GM21515 (cell line): ENCODE data around the gene PPP4R2.
A peak's percentile ranks its signal among the peaks of the same experiment; 100 is the strongest.
"Not testable (repeated sequence)": the region's sequence is repeated elsewhere in the genome, so short reads cannot be mapped to it uniquely, and the experiment has no call there.

Experiments used
- ATAC-seq: cut with Tn5 transposase; IDR thresholded peaks from one replicate; pipeline ENCODE4 v1.9.1; 2021; ENCODE audit not compliant: unreplicated experiment

PPP4R2 gene

GRCh38 chr3:72976281-72976741 lies 20.3 kb upstream of the PPP4R2 start:
- no peak for ATAC-seq

- peak; percentile 70 for ATAC-seq
Observed at GRCh38 chr3:72977060-72977808, 19.4 kb upstream of the PPP4R2 start.

- no peak for ATAC-seq
Observed at GRCh38 chr3:72982609-72983366, 13.8 kb upstream of the PPP4R2 start.

GRCh38 chr3:72985576-72985975 lies 11.0 kb upstream of the PPP4R2 start:
- ATAC-seq = no peak

- no peak for ATAC-seq
Observed at GRCh38 chr3:72990701-72991395, 5.8 kb upstream of the PPP4R2 start.

GRCh38 chr3:72991522-72991921 lies 5.1 kb upstream of the PPP4R2 start:
- no peak for ATAC-seq

GRCh38 chr3:72993391-72993790 lies 3.2 kb upstream of the PPP4R2 start:
- no peak for ATAC-seq

- ATAC-seq = no peak
Observed at GRCh38 chr3:72995337-72995736, 1.3 kb upstream of the PPP4R2 start.

- ATAC-seq = no peak
Observed at GRCh38 chr3:72996121-72996472, 514 bp upstream of the PPP4R2 start.

- peak; percentile 30 for ATAC-seq
Observed at GRCh38 chr3:72997421-72997961, 880 bp downstream of the PPP4R2 start.

- no peak for ATAC-seq
Observed at GRCh38 chr3:72998466-72998865, 1.9 kb downstream of the PPP4R2 start.

- ATAC-seq = no peak
Observed at GRCh38 chr3:72999951-73000350, 3.3 kb downstream of the PPP4R2 start.

- not testable (repeated sequence) for ATAC-seq
Observed at GRCh38 chr3:73003050-73003449, 6.4 kb downstream of the PPP4R2 start.

- no peak for ATAC-seq
Observed at GRCh38 chr3:73004316-73004715, 7.7 kb downstream of the PPP4R2 start.

GRCh38 chr3:73007992-73008712 lies 11.5 kb downstream of the PPP4R2 start:
- ATAC-seq = no peak

- ATAC-seq = no peak
Observed at GRCh38 chr3:73009008-73009407, 12.4 kb downstream of the PPP4R2 start.

- no peak for ATAC-seq
Observed at GRCh38 chr3:73009750-73010149, 13.1 kb downstream of the PPP4R2 start.

- no peak for ATAC-seq
Observed at GRCh38 chr3:73010158-73010557, 13.5 kb downstream of the PPP4R2 start.

- no peak for ATAC-seq
Observed at GRCh38 chr3:73018298-73018697, 21.7 kb downstream of the PPP4R2 start.

GRCh38 chr3:73018790-73019441 lies 22.3 kb downstream of the PPP4R2 start:
- no peak for ATAC-seq
